HG02938 (cell line): Measurements from ENCODE around the gene HPSE.

Experiments
- ATAC-seq: cut with Tn5 transposase; IDR thresholded peaks from one replicate; pipeline ENCODE4 v1.9.1; 2021; ENCODE audit warnings: mild to moderate bottlenecking, moderate library complexity; ENCODE audit not compliant: unreplicated experiment

The HPSE gene

DNA sequence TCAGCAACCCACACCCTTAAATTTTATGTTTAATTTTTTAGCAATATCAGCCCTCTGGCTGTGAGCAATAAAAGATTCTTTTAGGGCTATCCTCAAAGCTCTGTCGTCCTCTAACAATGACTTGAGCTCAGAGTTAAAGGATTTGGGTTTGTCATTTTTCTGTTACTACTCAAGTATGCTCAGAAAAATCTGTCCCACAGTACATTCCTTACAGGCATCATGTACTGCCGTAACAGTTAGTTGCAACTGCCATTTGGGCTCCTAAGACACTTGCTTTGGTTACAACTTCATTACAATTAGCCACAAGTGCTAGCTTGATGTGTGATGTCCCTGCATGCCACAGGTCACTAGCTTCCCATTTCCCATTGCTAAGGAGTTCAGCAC is 83.2 kb downstream of the HPSE start:
- no peak for ATAC-seq

- ATAC-seq: no peak
Measured at GRCh38 chr4:83250687-83251446, 83.8 kb downstream of the HPSE start.

- ATAC-seq: no peak
Measured at GRCh38 chr4:83248486-83248885, 86.2 kb downstream of the HPSE start.

- no peak for ATAC-seq
Measured at GRCh38 chr4:83247415-83248357, 87.0 kb downstream of the HPSE start.
